ENCODE measurements around the gene HEPH. TPM values are rescaled to one million over a fixed set of nuclear protein-coding genes. Genes with fewer than 3 reads are reported as not detected.

HEPH gene
- total RNA-seq, 4 donors from 2014 or later = 35.7 to 84.9 (median 76.8) TPM

DNA sequence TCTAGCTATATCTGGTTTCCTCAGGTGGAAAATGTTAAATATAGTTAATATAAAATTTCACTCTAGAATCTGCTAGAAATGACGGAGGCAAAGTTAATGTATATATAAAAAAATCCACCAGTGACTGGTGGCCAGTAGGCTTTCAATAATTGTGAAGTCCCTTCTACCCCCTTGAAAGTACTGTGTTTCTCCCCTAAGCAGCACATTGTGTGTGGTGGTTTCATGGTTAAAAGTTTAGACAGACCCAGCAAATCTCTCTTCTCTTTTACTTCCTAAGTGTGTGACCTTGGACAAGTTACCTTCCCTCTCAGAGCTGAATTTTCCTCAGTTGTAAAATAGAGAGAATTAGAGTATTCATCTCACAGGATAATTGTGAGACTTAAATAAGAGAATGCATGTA lies 600 bp upstream of the HEPH start:
- H3K9me3 ChIP-seq = no peaks in the 10 kb centered on the region
- no peaks in the 10 kb centered on the region for H3K27me3 ChIP-seq
- no peak for DNase-seq (ENCODE audit: extremely low spot score)
- peak overlapping the region; percentile 64 to 72 (median 65) for H3K27ac ChIP-seq (replicated peaks in 1 of 4)
- no peaks in the 10 kb centered on the region for H3K36me3 ChIP-seq
- H3K4me3 ChIP-seq = no peak overlapping the region
- 42% methylated on average over 1 of the region's 1 CpG for WGBS
- intact Hi-C loops (cut with DNase I) = no loop called here
- TF ChIP-seq POLR2A (IDR thresholded peaks at IDR 0.05; ENCODE audit: low read depth) (no peak), POLR2AphosphoS5 (IDR thresholded peaks at IDR 0.05) (no peak), EP300 (IDR thresholded peaks at IDR 0.05) (no peak)
- TF ChIP-seq, protein P1, sequence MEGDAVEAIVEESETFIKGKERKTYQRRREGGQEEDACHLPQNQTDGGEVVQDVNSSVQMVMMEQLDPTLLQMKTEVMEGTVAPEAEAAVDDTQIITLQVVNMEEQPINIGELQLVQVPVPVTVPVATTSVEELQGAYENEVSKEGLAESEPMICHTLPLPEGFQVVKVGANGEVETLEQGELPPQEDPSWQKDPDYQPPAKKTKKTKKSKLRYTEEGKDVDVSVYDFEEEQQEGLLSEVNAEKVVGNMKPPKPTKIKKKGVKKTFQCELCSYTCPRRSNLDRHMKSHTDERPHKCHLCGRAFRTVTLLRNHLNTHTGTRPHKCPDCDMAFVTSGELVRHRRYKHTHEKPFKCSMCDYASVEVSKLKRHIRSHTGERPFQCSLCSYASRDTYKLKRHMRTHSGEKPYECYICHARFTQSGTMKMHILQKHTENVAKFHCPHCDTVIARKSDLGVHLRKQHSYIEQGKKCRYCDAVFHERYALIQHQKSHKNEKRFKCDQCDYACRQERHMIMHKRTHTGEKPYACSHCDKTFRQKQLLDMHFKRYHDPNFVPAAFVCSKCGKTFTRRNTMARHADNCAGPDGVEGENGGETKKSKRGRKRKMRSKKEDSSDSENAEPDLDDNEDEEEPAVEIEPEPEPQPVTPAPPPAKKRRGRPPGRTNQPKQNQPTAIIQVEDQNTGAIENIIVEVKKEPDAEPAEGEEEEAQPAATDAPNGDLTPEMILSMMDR (IDR thresholded peaks at IDR 0.05) = no peak
- H3K4me1 ChIP-seq = peaks cover 0 to 24% (median 8%) of the 10 kb centered on the region in 4 donors

GRCh38 chrX:66164470-66164869 lies 423 bp downstream of the HEPH start:
- Histone ChIP-seq H3K36me3 (no peaks in the 10 kb centered on the region), H3K27me3 (no peaks in the 10 kb centered on the region), H3K9me3 (no peaks in the 10 kb centered on the region), H3K4me3 (peak overlapping the region; percentile 43 to 57 (median 52)), H3K27ac (replicated peaks in 1 of 4) (peak overlapping the region; percentile 64 to 72 (median 65)), H3K4me1 (peaks cover 0 to 32% (median 11%) of the 10 kb centered on the region in 4 donors)
- TF ChIP-seq EP300 (IDR thresholded peaks at IDR 0.05) (no peak), POLR2A (IDR thresholded peaks at IDR 0.05; ENCODE audit: low read depth) (no peak), POLR2AphosphoS5 (IDR thresholded peaks at IDR 0.05) (no peak)
- TF ChIP-seq, protein P1 (IDR thresholded peaks at IDR 0.05) = no peak
- DNase-seq (ENCODE audit: extremely low spot score) = no peak
- intact Hi-C loops (cut with DNase I) = no loop called here
- WGBS = 20% methylated on average over 3 of the region's 3 CpGs

- intact Hi-C loops (cut with DNase I) = no loop called here
- TF ChIP-seq EP300 (IDR thresholded peaks at IDR 0.05) (no peak), POLR2A (IDR thresholded peaks at IDR 0.05; ENCODE audit: low read depth) (no peak), POLR2AphosphoS5 (IDR thresholded peaks at IDR 0.05) (no peak)
- TF ChIP-seq, protein P1 (IDR thresholded peaks at IDR 0.05) = no peak
- no peaks in the 10 kb centered on the region for H3K27me3 ChIP-seq
- peak overlapping the region; percentile 64 to 72 (median 65) for H3K27ac ChIP-seq (replicated peaks in 1 of 4)
- H3K4me3 ChIP-seq = peak overlapping the region; percentile 43 to 57 (median 52)
- no peak for DNase-seq (ENCODE audit: extremely low spot score)
- no peaks in the 10 kb centered on the region for H3K9me3 ChIP-seq
- peaks cover 0 to 32% (median 11%) of the 10 kb centered on the region in 4 donors for H3K4me1 ChIP-seq
- no peaks in the 10 kb centered on the region for H3K36me3 ChIP-seq
- WGBS = 27% methylated on average over 2 of the region's 2 CpGs
Measured at GRCh38 chrX:66164931-66165330, 884 bp downstream of the HEPH start.

- Histone ChIP-seq H3K9me3 (no peaks in the 10 kb centered on the region), H3K4me1 (peaks cover 0 to 32% (median 13%) of the 10 kb centered on the region in 4 donors), H3K36me3 (no peaks in the 10 kb centered on the region), H3K27ac (replicated peaks in 1 of 4) (peak overlapping the region in 2 of 4 donors; percentile 46 to 64), H3K4me3 (no peak overlapping the region), H3K27me3 (no peaks in the 10 kb centered on the region)
- TF ChIP-seq, protein P1 (IDR thresholded peaks at IDR 0.05) = no peak
- no peak for TF ChIP-seq POLR2A (IDR thresholded peaks at IDR 0.05; ENCODE audit: low read depth)
- TF ChIP-seq POLR2AphosphoS5 (IDR thresholded peaks at IDR 0.05) = no peak
- TF ChIP-seq EP300 (IDR thresholded peaks at IDR 0.05) = no peak
- DNase-seq (ENCODE audit: extremely low spot score) = no peak
- intact Hi-C loops (cut with DNase I) = no loop called here
Measured at GRCh38 chrX:66166671-66167070, 2.6 kb downstream of the HEPH start.

GRCh38 chrX:66167431-66167830 lies 3.4 kb downstream of the HEPH start:
- intact Hi-C loops (cut with DNase I) = no loop called here
- DNase-seq (ENCODE audit: extremely low spot score) = no peak
- TF ChIP-seq POLR2A (IDR thresholded peaks at IDR 0.05; ENCODE audit: low read depth) (no peak), POLR2AphosphoS5 (IDR thresholded peaks at IDR 0.05) (no peak), EP300 (IDR thresholded peaks at IDR 0.05) (no peak)
- TF ChIP-seq, protein P1 (IDR thresholded peaks at IDR 0.05) = no peak
- H3K4me1 ChIP-seq = peaks cover 0 to 32% (median 13%) of the 10 kb centered on the region in 4 donors
- no peaks in the 10 kb centered on the region for H3K9me3 ChIP-seq
- no peaks in the 10 kb centered on the region for H3K27me3 ChIP-seq
- WGBS = 15% methylated on average over 2 of the region's 2 CpGs
- no peak overlapping the region for H3K4me3 ChIP-seq
- peak overlapping the region in 2 of 4 donors; percentile 46 to 64 for H3K27ac ChIP-seq (replicated peaks in 1 of 4)
- no peaks in the 10 kb centered on the region for H3K36me3 ChIP-seq

Measured in esophagus muscularis mucosa (tissue), 4 donors.